Uterus (tissue), 2 donors: ENCODE measurements around the gene LHX2.

Experiments
- POLR2A ChIP-seq, 2 donors: fragments of 450-650 bp; IDR thresholded peaks; one replicate each; pipeline ENCODE4 v1.6.1; 2016; ENCODE audit warnings: antibody characterized with exemption in 2 of 2, mild to moderate bottlenecking in 1 of 2, moderate library complexity in 1 of 2
- TF ChIP-seq, protein P1 (sequence below), 4 experiments: fragments of 200-600 bp in 2 of 4; fragments of 450-650 bp in 2 of 4; sonication (generic) in 2 of 4; IDR thresholded peaks; one replicate each; pipeline ENCODE4 v1.5.1; 2016 to 2019; ENCODE audit warnings: antibody characterized with exemption in 4 of 4, mild to moderate bottlenecking in 2 of 4, moderate library complexity in 1 of 4

DNA sequence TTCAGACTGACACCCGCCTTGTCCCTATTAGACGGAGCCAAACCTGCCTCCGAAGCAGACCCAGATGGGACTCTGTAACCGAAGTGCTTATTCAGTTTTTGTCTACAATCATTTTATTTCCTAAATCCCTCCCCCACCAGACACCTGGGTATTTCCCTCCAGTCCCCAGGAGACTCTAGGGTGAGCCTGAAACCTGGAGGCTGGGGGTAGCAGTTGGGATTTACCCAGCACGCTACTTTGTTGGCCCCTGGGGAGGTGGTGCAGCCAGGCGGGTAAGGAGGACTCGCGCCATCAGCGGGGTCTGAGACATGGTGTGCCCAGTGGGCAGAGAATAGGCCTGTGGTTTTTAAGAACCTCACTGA, 1.3 kb upstream of the LHX2 start:
- TF ChIP-seq, protein P1, sequence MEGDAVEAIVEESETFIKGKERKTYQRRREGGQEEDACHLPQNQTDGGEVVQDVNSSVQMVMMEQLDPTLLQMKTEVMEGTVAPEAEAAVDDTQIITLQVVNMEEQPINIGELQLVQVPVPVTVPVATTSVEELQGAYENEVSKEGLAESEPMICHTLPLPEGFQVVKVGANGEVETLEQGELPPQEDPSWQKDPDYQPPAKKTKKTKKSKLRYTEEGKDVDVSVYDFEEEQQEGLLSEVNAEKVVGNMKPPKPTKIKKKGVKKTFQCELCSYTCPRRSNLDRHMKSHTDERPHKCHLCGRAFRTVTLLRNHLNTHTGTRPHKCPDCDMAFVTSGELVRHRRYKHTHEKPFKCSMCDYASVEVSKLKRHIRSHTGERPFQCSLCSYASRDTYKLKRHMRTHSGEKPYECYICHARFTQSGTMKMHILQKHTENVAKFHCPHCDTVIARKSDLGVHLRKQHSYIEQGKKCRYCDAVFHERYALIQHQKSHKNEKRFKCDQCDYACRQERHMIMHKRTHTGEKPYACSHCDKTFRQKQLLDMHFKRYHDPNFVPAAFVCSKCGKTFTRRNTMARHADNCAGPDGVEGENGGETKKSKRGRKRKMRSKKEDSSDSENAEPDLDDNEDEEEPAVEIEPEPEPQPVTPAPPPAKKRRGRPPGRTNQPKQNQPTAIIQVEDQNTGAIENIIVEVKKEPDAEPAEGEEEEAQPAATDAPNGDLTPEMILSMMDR (IDR thresholded peaks at IDR 0.05), result no peak
- TF ChIP-seq POLR2A (IDR thresholded peaks at IDR 0.05), result no peak
